PC-9 (cell line): ENCODE data around the gene MGRN1. TPM values are rescaled to one million over a fixed set of nuclear protein-coding genes. Genes with fewer than 3 reads are reported as not detected.

ENCODE experiments used
- BruUV-seq: library from RNA; stranded (reverse); fragments of 400-500 nt; replicated peaks from 2 replicates; lab custom pipeline; 2021; lab: Mats Ljungman, UMichigan
- CTCF ChIA-PET: fragments of 300-600 bp; sonication (Branson Sonifier 250); formaldehyde crosslinking; loops from one replicate; lab custom pipeline; 2022; ENCODE audit warnings: antibody characterized with exemption; lab: Charles Lee
- POLR2A ChIA-PET: fragments of 300-600 bp; sonication (Branson Sonifier 250); formaldehyde crosslinking; loops from one replicate; lab custom pipeline; 2022; ENCODE audit warnings: antibody characterized with exemption; ENCODE audit not compliant: unreplicated experiment; lab: Charles Lee
- DNase-seq, 2 experiments: peaks; one replicate each; pipeline versions ENCODE4 v3.0.0 to v3.0.0-alpha.2; 2015 to 2022; ENCODE audit warnings: mixed read lengths in 1 of 2
- H2AFZ ChIP-seq: fragments of 200-600 bp; sonication (generic); 2 replicates; pipeline ENCODE4 v1.8.1; 2017; ENCODE audit warnings: antibody characterized with exemption
- H3F3A ChIP-seq: fragments of 200-600 bp; sonication (generic); 2 replicates; pipeline ENCODE4 v1.8.1; 2017; ENCODE audit warnings: antibody characterized with exemption, mild to moderate bottlenecking, low read depth; ENCODE audit not compliant: insufficient read depth
- H3K27ac ChIP-seq: fragments of 200-600 bp; sonication (generic); 2 replicates; pipeline ENCODE4 v1.6.1; 2016; ENCODE audit warnings: mixed run types
- H3K27me3 ChIP-seq: fragments of 200-600 bp; sonication (generic); 2 replicates; pipeline ENCODE4 v1.6.1; 2016; ENCODE audit warnings: low read depth, mixed run types; ENCODE audit not compliant: insufficient read depth
- H3K36me3 ChIP-seq: fragments of 200-600 bp; sonication (generic); 2 replicates; pipeline ENCODE4 v1.6.1; 2016; ENCODE audit warnings: low read depth, mixed run types
- H3K4me1 ChIP-seq: fragments of 200-600 bp; sonication (generic); replicated peaks from 2 replicates; pipeline ENCODE4 v1.6.1; 2016; ENCODE audit warnings: mixed run types; ENCODE audit not compliant: insufficient read depth
- H3K4me2 ChIP-seq: fragments of 200-600 bp; sonication (generic); 2 replicates; pipeline ENCODE4 v1.6.1; 2017; ENCODE audit warnings: mixed run types
- H3K4me3 ChIP-seq: fragments of 200-600 bp; sonication (generic); 2 replicates; pipeline ENCODE4 v1.6.1; 2016; ENCODE audit warnings: mixed run types
- H3K79me2 ChIP-seq: fragments of 200-600 bp; sonication (generic); 2 replicates; pipeline ENCODE4 v1.6.1; 2017; ENCODE audit warnings: low read depth, mixed run types
- H3K9me2 ChIP-seq: fragments of 200-600 bp; sonication (generic); 2 replicates; pipeline ENCODE4 v1.8.1; 2017; ENCODE audit warnings: mild to moderate bottlenecking; ENCODE audit not compliant: insufficient read depth
- H3K9me3 ChIP-seq: fragments of 200-600 bp; sonication (generic); 2 replicates; pipeline ENCODE4 v1.8.1; 2016; ENCODE audit warnings: low read depth; ENCODE audit not compliant: insufficient read depth
- H4K20me1 ChIP-seq: fragments of 200-600 bp; sonication (generic); 2 replicates; pipeline ENCODE4 v1.8.1; 2017; ENCODE audit not compliant: insufficient read depth
- EZH2 ChIP-seq: fragments of 200-600 bp; sonication (generic); IDR thresholded peaks from 2 replicates; pipeline ENCODE4 v1.8.0; 2017; ENCODE audit warnings: antibody characterized with exemption, low read depth
- intact Hi-C: fragments of 100-400 bp; cut with micrococcal nuclease; formaldehyde crosslinking; loops from one replicate; pipeline ENCODE4 v1.10.0; 2022; ENCODE audit not compliant: unreplicated experiment
- total RNA-seq: library from RNA; stranded (reverse); gene quantifications from 2 replicates; pipeline ENCODE4 v1.2.3, GENCODE V29; 2021
- TF ChIP-seq, protein P1 (sequence below): fragments of 200-600 bp; sonication (generic); conservative IDR thresholded peaks from 2 replicates; pipeline ENCODE4 v1.6.1; 2017; ENCODE audit warnings: mixed run types, antibody characterized with exemption, mild to moderate bottlenecking, moderate library complexity

The MGRN1 gene
- total RNA-seq, 1 experiment from 2014 or later = 70.4 TPM

DNA sequence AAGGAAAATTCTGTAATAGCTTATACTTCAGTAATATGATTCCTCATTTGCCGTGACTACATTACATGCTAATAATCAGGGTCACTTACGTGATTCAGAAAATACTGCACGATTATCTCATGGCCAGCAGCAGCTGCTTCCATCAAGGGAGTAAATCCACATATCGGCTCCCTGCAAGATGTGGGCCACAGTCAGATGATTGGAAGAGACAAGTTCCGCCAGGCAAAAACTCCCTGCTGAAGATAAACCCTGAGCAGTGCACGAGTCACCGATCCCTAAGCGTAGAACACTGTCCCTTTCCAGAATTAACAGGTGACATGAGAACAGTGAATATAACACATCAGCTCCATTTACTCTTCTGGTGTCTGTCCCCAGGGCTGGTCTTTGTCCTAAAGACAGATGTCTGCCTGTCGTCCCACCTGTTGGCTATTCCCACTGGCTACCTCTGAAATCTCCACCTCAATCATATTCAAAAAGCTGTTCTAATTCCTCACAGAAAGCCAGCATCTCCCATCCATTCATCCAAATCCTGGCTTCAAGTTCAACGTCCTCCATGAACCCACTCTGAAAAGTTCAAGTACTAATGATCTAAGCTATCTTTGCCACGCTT is 100.1 kb downstream of the MGRN1 start:
- H3K27me3 ChIP-seq = no peaks in the 10 kb centered on the region
- intact Hi-C loops = no loop called here
- H3K4me2 ChIP-seq = no peak overlapping the region
- no peak overlapping the region for H2AFZ ChIP-seq
- H3K36me3 ChIP-seq = peaks cover 8% of the 10 kb centered on the region
- peaks cover 4% of the 10 kb centered on the region; the same call in 1 of the 2 replicates for H3F3A ChIP-seq
- H4K20me1 ChIP-seq = 0 out of 2 replicates have a peak, but pooled peaks cover 3% of the 10 kb centered on the region
- H3K27ac ChIP-seq = no peak overlapping the region
- CTCF ChIA-PET = interaction anchor here (0.6 kb wide), 1 partner anchor 66 kb away, joined by 5 read pairs; no protein-coding TSS in a partner anchor
- no peaks in the 10 kb centered on the region for H3K4me1 ChIP-seq
- no peaks in the 10 kb centered on the region for H3K79me2 ChIP-seq
- TF ChIP-seq EZH2 = no peak
- TF ChIP-seq, protein P1, sequence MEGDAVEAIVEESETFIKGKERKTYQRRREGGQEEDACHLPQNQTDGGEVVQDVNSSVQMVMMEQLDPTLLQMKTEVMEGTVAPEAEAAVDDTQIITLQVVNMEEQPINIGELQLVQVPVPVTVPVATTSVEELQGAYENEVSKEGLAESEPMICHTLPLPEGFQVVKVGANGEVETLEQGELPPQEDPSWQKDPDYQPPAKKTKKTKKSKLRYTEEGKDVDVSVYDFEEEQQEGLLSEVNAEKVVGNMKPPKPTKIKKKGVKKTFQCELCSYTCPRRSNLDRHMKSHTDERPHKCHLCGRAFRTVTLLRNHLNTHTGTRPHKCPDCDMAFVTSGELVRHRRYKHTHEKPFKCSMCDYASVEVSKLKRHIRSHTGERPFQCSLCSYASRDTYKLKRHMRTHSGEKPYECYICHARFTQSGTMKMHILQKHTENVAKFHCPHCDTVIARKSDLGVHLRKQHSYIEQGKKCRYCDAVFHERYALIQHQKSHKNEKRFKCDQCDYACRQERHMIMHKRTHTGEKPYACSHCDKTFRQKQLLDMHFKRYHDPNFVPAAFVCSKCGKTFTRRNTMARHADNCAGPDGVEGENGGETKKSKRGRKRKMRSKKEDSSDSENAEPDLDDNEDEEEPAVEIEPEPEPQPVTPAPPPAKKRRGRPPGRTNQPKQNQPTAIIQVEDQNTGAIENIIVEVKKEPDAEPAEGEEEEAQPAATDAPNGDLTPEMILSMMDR = no peak
- POLR2A ChIA-PET = interaction anchor here (0.5 to 0.6 kb wide), 2 partner anchors 254 to 290 kb away, joined by 3 to 4 read pairs; no protein-coding TSS in a partner anchor
- no peak overlapping the region for H3K4me3 ChIP-seq
- no peaks in the 10 kb centered on the region for H3K9me2 ChIP-seq
- no TSS peak for BruUV-seq
- no peaks in the 10 kb centered on the region for H3K9me3 ChIP-seq
- DNase-seq = no peak

DNA sequence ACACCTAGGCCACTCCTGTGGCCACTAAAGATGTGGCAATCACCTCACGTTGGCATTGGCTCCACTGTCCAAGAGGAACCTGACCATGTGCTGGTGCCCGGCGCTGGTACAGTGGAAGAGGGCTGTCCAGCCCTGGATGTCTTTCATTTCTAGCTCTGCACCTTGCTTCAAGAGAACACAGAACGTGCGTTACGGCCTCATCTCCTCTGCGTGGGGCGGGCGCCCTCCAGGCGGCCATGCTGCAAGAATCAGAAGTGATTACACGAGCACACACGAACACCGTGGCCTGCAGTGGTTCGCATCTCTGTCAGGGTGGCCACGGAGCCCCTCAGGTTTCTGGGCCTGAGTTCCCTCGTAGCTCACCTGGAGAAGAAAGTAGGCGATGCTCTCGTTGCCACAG is 102.0 kb downstream of the MGRN1 start:
- intact Hi-C loops = no loop called here
- Histone ChIP-seq H3K27ac (no peak overlapping the region), H4K20me1 (0 out of 2 replicates have a peak, but pooled peaks cover 3% of the 10 kb centered on the region), H3F3A (peaks cover 4% of the 10 kb centered on the region; the same call in 1 of the 2 replicates), H3K4me3 (no peak overlapping the region), H3K79me2 (no peaks in the 10 kb centered on the region; the same call in 1 of the 2 replicates), H3K4me2 (no peak overlapping the region), H2AFZ (no peak overlapping the region), H3K9me2 (no peaks in the 10 kb centered on the region), H3K4me1 (no peaks in the 10 kb centered on the region), H3K36me3 (peaks cover 8% of the 10 kb centered on the region), H3K9me3 (no peaks in the 10 kb centered on the region), H3K27me3 (no peaks in the 10 kb centered on the region)
- DNase-seq = no peak
- TF ChIP-seq, protein P1 = no peak
- BruUV-seq = no TSS peak
- ChIA-PET CTCF (no interaction called here), POLR2A (no interaction called here)

DNA sequence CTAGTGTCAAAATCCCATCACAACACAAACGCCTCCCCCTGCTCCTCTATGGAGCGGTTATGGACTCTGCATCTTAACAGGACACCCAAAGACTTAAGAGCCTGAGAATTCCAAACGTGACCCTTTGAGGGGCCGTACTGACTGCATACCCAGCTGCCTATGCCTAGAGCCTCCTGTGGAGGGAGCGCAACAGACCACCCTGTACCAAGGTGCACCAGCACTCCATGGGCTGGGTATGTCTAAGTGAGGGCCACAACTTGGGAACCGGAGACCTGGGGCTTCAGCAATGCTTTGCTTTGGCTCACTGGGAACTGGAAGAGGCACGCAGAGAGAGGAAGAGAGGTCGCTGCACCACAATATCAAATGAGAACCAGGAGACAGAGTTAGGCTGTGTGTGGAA is 104.0 kb downstream of the MGRN1 start:
- ChIA-PET POLR2A (no interaction called here), CTCF (no interaction called here)
- BruUV-seq = no TSS peak
- Histone ChIP-seq H3K27me3 (no peaks in the 10 kb centered on the region), H3K36me3 (peaks cover 8% of the 10 kb centered on the region), H2AFZ (no peak overlapping the region), H3K9me2 (no peaks in the 10 kb centered on the region), H3F3A (peaks cover 5% of the 10 kb centered on the region; the same call in 1 of the 2 replicates), H4K20me1 (0 out of 2 replicates have a peak, but pooled peaks cover 3% of the 10 kb centered on the region), H3K79me2 (peaks cover 19% of the 10 kb centered on the region), H3K9me3 (no peaks in the 10 kb centered on the region), H3K4me1 (peaks cover 4% of the 10 kb centered on the region), H3K4me3 (no peak overlapping the region), H3K4me2 (no peak overlapping the region), H3K27ac (no peak overlapping the region)
- no peak for DNase-seq
- intact Hi-C loops = no loop called here
- TF ChIP-seq, protein P1 = no peak
- no peak for TF ChIP-seq EZH2
